Duodenal mucosa (tissue), 2 donors: Measurements from ENCODE around the gene ISL1.

Experiments
- H3K27ac ChIP-seq: one replicate; pipeline ENCODE4 v1.7.0; 2013; ENCODE audit warnings: low read depth, low read length
- H3K27me3 ChIP-seq, 2 donors: one replicate each; pipeline ENCODE4 v1.7.0; 2013; ENCODE audit warnings: low read length in 2 of 2, control low read depth in 1 of 2; ENCODE audit not compliant: insufficient read depth in 2 of 2, control insufficient read depth in 1 of 2
- H3K36me3 ChIP-seq, 2 donors: one replicate each; pipeline ENCODE4 v1.7.0; 2013; ENCODE audit warnings: low read length in 2 of 2, control low read depth in 1 of 2; ENCODE audit not compliant: insufficient read depth in 2 of 2, control insufficient read depth in 1 of 2
- H3K4me1 ChIP-seq, 2 donors: one replicate each; pipeline ENCODE4 v1.7.0; 2013; ENCODE audit warnings: low read length in 2 of 2, control low read depth in 1 of 2; ENCODE audit not compliant: insufficient read depth in 2 of 2, control insufficient read depth in 1 of 2
- H3K4me3 ChIP-seq, 2 donors: one replicate each; pipeline ENCODE4 v1.7.0; 2013; ENCODE audit warnings: low read length in 2 of 2, low read depth in 1 of 2
- H3K9ac ChIP-seq, 2 donors: one replicate each; pipeline ENCODE4 v1.7.0; 2013; ENCODE audit warnings: low read length in 2 of 2, low read depth in 1 of 2
- H3K9me3 ChIP-seq, 2 donors: one replicate each; pipeline ENCODE4 v1.7.0; 2013; ENCODE audit warnings: low read length in 2 of 2, control low read depth in 1 of 2; ENCODE audit not compliant: control insufficient read depth in 1 of 2

Gene ISL1

DNA sequence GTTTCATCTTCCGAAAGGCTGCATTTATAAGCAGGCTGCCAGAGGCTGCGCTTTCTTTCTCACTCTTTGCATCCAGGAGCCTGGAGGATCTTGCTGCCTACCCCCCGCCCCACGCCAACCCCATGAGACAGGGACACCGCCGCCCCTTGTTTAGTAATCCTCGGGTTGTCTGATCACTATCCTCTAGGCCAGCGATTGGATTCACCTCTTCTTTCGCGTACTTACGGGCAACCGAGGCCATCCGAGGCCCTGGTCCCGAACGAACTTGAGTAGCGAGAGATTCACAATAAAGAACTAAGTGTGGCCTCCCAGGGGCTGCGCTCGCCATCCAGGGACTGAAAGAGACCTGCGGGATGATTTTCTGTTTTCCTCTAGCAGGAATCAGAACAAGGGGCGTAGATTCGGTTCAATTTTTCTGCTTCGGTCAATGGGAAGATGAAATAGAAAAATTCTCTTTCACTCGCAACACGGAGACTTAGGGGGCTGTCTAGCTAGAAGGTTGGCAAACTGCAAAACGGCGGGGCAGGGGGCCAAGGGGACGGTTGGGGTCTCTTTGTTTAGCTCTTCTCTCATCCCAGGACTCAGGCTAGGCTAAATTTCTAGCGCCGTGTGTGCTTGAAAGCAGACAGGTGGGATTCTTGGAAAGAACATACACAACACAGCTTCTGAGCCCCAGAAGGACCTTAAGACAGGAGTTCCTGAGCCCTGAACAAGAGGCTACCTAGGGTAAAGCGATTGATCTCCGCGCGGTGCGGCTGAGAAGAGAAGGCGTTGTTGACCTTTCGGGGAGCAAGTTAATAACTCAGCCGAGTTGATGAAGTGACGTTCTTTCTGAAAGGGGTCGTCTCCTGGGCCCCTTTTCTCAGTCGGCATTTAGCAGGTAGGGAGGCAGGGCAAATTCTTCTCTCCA is 5.8 kb upstream of the ISL1 start:
- Histone ChIP-seq H3K4me1 (peaks cover 11 to 13% of the 10 kb centered on the region in 2 donors), H3K9me3 (no peaks in the 10 kb centered on the region), H3K36me3 (no peaks in the 10 kb centered on the region), H3K9ac (no peak overlapping the region), H3K4me3 (no peak overlapping the region), H3K27me3 (peaks cover 54 to 64% of the 10 kb centered on the region in 2 donors), H3K27ac (no peak overlapping the region)

DNA sequence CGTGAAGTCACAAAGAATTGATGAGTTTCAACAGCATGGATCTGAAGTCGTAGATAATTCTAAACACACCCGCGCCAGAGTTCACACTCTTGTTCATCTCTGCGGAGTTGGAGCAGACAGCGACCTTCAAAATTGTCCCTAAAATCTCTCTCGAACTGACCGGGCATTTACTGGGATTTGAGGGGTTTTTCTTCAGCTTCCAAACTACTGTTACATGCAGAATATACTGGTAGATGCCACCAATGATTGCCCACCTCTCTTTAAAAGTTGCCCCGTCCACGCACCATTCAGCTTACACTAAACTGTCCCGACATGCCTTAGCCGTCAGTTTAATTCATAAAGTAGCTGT is 5.2 kb upstream of the ISL1 start:
- Histone ChIP-seq H3K4me3 (peak overlapping the region in 1 of 2 donors; percentile 45), H3K27ac (no peak overlapping the region), H3K36me3 (no peaks in the 10 kb centered on the region), H3K9me3 (no peaks in the 10 kb centered on the region), H3K9ac (no peak overlapping the region), H3K27me3 (peaks cover 58 to 70% of the 10 kb centered on the region in 2 donors), H3K4me1 (peaks cover 15 to 16% of the 10 kb centered on the region in 2 donors)

DNA sequence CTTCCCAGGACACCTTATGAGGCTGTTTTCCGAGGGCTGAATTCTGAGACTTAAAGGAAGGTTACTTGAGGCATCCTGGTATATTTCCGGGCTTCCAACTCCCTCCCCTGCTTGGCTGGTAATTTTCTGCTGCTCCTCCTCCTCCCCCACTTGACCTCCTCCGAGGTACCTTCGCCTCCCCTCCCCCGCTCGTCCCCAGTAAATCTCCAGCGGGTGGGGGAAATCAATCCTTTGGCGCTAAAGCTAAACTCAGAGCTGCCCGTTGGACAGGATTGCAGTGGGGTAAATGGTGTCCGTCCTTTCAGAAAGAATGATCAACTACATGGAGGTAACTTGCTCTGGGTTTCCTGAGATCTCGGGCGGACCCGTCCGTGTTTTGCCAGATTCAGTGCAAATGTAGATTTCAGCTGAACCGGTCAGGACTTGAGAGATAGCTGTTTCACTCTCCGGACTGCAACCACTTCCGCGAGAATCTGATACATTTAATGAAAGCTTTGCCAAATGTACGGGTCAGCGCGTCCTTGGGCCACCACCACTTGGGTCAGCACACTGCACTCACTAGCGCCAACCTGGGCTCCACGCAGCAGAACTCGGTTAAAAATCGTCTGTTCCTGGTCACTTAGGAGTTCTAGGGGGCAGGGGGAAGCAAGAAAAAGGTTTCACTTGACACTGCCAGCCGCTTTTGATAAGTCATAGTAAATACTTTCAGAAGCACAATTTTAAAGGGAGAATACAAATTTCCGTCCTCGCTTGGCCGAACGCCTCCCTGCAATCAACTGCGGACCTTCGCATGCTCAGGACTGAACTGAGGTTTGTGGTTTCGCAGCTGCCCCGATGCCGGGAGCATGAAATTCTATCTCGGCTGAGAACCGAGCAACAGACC is 4.6 kb upstream of the ISL1 start:
- peak overlapping the region; percentile 45 to 56 for H3K4me3 ChIP-seq
- no peaks in the 10 kb centered on the region for H3K36me3 ChIP-seq
- H3K9me3 ChIP-seq = no peaks in the 10 kb centered on the region
- H3K27me3 ChIP-seq = peaks cover 62 to 74% of the 10 kb centered on the region in 2 donors
- peaks cover 15 to 16% of the 10 kb centered on the region in 2 donors for H3K4me1 ChIP-seq
- H3K9ac ChIP-seq = peak overlapping the region in 1 of 2 donors; percentile 31
- no peak overlapping the region for H3K27ac ChIP-seq

DNA sequence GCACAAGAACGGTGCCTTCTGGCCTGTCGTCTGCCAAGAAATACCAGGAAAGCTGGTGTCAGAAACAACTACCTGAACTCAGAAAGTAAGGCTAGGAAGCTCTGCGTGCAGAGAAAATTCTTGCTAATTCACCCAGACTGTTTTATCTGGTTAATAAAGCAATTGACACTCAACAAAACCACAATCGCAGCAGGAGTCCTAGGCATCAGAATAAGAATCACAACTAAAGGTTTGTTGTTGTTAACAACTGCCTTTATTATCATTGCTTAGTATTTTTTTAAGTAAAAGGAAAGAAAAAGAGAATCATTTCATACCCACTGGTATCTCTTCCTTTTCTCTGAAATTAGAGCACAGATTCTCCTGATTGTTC is 3.9 kb upstream of the ISL1 start:
- Histone ChIP-seq H3K4me3 (peak overlapping the region; percentile 45 to 56), H3K9me3 (no peaks in the 10 kb centered on the region), H3K27ac (no peak overlapping the region), H3K4me1 (peaks cover 15 to 16% of the 10 kb centered on the region in 2 donors), H3K9ac (peak overlapping the region in 1 of 2 donors; percentile 31), H3K27me3 (peaks cover 68 to 79% of the 10 kb centered on the region in 2 donors), H3K36me3 (no peaks in the 10 kb centered on the region)

DNA sequence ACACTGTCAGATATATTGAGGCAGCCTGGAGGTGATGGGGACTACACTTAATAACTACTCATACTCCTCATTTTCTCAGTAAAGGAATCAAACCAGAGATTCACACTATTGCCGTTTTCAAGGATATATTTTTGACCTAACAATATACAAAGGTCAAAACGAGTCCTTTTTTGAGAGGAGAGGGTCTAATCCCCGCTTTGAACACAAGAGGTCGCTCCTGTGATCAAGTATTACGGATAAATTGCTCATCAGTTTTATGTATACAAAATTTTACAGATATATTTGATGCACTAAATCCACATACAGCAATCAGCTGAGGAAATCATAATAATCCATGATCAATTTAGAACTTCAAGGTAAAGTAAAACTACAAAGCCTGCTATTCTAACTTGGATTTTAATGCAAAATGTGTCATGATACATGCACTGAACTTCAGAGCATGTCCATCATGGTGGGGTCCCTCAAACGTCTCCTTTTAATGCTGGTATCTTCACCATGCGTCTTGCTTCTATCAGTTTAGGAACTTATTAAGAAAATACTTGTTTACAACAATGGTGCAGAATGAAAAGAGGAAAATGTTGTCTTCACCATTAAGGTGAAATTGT is 2.5 kb upstream of the ISL1 start:
- H3K27ac ChIP-seq = no peak overlapping the region
- H3K4me1 ChIP-seq = peaks cover 15 to 16% of the 10 kb centered on the region in 2 donors
- H3K36me3 ChIP-seq = no peaks in the 10 kb centered on the region
- H3K9me3 ChIP-seq = no peaks in the 10 kb centered on the region
- peaks cover 80 to 82% of the 10 kb centered on the region in 2 donors for H3K27me3 ChIP-seq
- H3K9ac ChIP-seq = no peak overlapping the region
- no peak overlapping the region for H3K4me3 ChIP-seq

DNA sequence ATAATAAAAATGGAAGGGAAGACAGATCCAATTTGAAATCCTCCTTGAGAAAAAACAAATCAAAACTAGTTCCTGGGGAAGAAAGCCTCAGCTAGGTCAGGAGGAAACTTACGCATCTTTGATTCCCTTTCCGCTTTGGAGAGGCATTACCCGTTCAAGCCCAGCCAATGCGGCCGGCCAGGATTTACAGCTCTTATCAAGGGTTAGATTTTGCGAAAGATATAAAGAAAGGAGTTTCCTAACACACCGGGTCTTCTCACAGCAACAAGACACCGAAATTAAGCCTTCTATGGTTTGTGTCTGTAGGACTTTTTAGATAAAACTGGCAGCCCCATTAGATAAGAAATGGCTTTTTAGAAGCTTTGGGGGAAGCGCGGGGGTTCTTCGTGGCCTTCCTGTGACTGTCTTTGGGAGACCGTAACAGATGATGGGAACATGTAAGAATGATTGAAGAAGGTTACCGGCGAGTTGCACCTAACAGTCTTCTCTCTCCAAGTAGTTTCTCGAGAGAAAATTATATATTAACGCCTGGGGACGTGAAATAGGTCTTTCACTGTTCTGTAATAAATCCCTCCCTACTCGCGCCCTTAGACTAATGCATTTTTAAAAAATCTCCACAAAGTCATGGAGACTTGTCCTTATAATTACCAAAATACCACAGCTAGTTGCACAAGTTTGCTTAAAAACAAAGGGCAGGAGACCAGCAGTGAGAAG is 1.3 kb upstream of the ISL1 start:
- Histone ChIP-seq H3K27me3 (peaks cover 85 to 87% of the 10 kb centered on the region in 2 donors), H3K9ac (no peak overlapping the region), H3K4me3 (peak overlapping the region; percentile 53 to 67)

DNA sequence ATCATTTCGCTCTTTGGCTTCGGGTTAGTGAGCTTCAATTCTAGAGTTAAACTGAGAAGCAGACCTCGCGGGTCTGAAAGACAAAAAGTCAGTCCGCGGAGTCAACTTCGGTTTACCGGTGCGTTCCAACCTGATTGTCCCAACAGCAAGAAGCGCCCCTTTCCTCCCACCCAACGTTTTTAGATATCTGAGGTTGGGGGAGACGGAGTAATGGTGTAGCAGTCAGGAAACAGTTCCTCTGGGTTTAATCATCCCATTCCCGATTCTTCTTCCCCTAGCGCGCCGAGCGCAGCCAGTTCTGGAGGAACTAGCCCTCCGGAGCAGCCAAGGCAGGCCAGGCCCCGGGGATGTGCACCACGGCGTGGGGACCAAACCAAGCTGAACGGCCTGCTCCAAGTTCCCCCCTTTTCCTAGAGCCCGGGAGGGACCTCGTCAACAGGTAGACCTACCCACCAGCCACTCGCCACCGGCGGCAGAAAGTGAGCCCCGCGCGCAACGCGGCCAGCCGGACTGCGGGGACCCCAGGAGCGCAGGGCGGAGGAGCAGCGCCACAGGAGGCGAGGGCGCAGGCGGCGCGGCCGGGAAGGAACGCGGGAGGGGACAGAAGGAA is 622 bp upstream of the ISL1 start:
- peaks cover 15 to 16% of the 10 kb centered on the region in 2 donors for H3K4me1 ChIP-seq
- peaks cover 85 to 89% of the 10 kb centered on the region in 2 donors for H3K27me3 ChIP-seq
- peak overlapping the region; percentile 53 to 67 for H3K4me3 ChIP-seq
- H3K9me3 ChIP-seq = no peaks in the 10 kb centered on the region
- no peaks in the 10 kb centered on the region for H3K36me3 ChIP-seq
- H3K27ac ChIP-seq = peak overlapping the region; percentile 22
- peak overlapping the region; percentile 15 to 39 for H3K9ac ChIP-seq

More for the DNA sequence above, 1.3 kb upstream of the ISL1 start:
- H3K36me3 ChIP-seq = no peaks in the 10 kb centered on the region
- H3K4me1 ChIP-seq = peaks cover 15 to 16% of the 10 kb centered on the region in 2 donors
- H3K27ac ChIP-seq = no peak overlapping the region
- H3K9me3 ChIP-seq = no peaks in the 10 kb centered on the region

DNA sequence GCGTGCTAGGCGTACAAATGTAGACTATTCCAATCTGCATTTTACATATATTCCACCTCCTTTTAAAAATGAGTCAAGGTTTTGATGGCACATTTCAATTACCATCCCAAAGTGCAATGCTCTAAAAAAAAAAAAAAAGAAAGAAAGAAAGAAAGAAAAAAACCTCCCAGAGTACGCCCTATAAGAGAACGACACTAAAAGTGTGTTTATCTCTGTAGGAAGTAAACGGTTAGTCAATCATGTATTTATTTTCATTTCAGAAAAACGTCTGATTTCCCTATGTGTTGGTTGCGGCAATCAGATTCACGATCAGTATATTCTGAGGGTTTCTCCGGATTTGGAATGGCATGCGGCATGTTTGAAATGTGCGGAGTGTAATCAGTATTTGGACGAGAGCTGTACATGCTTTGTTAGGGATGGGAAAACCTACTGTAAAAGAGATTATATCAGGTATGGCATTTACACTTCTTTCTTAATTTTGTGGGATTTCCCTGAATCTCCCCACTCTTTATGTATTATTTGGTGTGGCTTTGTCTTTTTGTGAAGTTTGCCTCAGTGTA is 1.1 kb downstream of the ISL1 start:
- H3K4me3 ChIP-seq = peak overlapping the region in 1 of 2 donors; percentile 53
- no peaks in the 10 kb centered on the region for H3K9me3 ChIP-seq
- H3K4me1 ChIP-seq = peaks cover 4 to 6% of the 10 kb centered on the region in 2 donors
- H3K27ac ChIP-seq = no peak overlapping the region
- no peak overlapping the region for H3K9ac ChIP-seq
- H3K36me3 ChIP-seq = no peaks in the 10 kb centered on the region
- peaks cover 84 to 85% of the 10 kb centered on the region in 2 donors for H3K27me3 ChIP-seq

DNA sequence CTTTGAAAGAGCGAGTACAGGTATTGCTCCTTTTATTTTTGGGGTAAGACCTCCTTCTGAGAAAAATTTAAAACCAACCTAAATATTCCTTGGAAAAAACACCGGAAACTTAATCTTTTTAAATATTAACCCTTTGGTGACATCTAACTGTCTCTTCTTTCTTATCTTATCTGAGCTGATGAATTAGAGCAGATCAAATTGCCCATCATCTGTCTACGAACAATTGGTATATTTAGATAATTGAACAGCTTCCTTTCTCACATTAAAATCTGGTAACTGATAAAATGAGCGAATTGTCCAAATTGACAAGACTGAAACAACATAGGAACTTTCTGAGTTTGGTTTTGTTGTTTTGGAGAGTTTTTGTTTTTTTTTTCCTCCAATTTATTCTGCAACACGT is 2.0 kb downstream of the ISL1 start:
- Histone ChIP-seq H3K27ac (no peak overlapping the region), H3K9ac (no peak overlapping the region), H3K27me3 (peaks cover 83 to 85% of the 10 kb centered on the region in 2 donors), H3K36me3 (no peaks in the 10 kb centered on the region), H3K4me3 (no peak overlapping the region), H3K9me3 (no peaks in the 10 kb centered on the region), H3K4me1 (peaks cover 3 to 4% of the 10 kb centered on the region in 2 donors)
